ENCODE results near the gene RNU6-7.

RNU6-7 gene

DNA sequence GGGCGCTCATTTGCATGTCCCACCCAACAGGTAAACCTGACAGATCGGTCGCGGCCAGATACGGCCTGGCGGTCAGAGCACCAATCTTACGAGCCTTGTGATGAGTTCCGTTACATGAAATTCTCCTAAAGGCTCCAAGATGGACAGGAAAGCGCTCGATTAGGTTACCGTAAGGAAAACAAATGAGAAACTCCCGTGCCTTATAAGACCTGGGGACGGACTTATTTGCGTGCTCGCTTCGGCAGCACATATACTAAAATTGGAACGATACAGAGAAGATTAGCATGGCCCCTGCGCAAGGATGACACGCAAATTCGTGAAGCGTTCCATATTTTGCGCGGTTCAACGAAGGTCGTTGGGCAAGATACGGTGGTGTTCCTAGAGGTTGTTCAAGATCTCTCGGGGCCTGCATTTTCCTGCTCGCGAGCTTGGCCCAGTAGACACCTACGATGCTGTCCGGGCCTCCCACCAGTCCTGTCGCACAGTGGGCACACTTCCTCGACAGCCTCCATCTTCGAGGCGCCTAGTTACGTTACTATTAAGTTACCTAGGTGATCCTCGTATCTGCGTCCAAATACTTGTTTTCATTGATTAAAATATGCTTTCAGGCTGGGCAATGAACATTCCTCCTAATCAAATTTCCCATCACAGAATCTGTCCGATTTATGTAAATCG is at the start of gene RNU6-7:
Gene RNU6-7, plus strand, starts transcription at position 230 of the 675 bp plus-strand sequence.
- DNase-seq (ENCODE audit: low read depth), result peak; percentile 8

DNA sequence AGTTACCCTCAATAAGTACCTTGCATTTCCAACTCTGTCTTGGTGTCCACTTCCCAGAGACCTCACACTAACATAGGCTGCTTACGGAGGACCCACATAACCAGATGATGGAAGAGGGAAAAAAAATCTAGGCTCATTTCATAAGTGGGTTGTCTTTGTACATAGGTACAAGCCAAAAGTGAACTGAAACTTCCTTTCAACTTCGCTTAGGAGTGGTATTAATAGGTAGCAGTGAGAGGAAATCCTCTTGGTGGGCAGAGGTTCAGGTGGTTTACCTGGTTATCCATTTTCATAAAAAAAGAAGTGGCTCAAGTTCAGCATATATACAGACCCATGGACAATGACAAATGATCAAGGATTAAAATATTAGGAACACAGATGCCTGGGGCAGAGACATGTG is 35.8 kb upstream of the RNU6-7 start:
- no peak for DNase-seq (ENCODE audit: low read depth)

DNA sequence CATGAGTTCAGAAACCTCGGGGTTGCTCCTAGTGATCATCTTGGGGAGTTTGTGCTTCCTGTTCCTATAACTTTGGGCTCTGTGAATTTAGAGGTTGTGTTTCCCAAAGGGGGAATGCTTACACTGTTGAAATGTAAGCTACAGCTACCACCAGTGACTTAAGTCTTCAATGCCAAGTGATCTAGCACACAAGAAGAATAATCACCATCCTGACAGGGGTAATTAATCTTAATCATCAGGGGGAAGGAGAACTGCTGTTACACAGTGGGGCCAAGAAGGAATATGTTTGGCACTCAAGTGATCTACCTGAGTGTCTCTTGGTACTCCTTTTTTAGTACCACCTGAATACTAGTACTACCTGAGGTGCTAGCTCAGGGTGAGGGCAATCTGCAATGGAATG is 34.9 kb upstream of the RNU6-7 start:
- no peak for DNase-seq (ENCODE audit: low read depth)

DNA sequence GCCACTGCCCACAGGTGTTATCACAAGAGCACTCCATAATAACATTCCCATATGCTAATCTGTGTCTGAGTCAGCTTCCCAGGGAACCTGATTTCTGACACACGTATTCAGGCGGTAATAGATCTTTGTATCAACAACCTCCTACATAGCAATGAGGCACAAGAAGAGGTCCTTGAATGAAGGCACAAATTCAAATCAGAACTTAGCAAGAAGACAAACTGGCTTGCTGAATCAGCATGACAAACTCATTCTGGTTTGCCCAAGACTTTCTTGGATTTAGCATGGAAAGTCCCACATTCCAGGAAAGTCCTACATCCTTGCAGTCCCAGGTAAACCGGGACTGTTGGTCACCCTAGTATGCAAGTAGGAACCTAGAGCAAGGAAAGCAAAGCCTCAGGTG is 33.9 kb upstream of the RNU6-7 start:
- DNase-seq (ENCODE audit: low read depth), result no peak

DNA sequence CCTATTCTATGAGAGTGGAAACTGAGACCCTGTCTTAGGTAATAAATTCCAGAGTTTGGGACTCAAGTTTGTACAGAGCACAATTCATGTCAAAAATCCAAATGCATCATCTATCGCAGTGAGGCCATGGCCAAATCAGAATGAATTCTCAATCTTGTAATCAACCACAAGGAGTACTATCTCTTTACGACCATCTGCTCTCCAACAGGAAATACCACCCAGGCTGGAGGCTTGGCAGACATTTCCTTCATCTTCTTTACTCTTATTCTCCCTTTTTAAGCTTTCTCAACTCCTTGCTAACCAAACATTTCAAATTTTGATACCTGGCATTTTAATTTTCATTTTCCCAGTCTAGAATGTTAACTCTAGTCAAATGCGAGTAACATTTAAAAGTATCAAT is 32.7 kb upstream of the RNU6-7 start:
- DNase-seq (ENCODE audit: low read depth), result no peak

DNA sequence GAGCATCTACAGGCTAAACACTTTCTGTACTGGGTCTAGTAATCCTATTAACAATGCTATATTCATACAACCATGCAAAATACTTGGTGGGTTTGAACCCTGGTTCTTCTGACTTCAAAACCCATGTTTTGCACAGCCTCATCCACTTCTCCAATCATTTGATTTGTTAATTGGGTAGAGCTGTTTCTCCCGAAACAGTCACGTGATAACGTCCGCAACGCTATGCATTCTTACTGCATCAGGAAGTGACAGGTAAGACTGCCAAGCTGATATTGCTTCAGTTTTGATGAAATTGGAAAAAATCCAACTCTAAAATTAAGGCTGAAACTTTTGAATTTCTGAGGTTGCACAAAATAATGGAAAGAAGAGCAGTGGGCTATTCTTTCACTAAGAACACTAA is 30.4 kb upstream of the RNU6-7 start:
- DNase-seq (ENCODE audit: low read depth), result no peak

DNA sequence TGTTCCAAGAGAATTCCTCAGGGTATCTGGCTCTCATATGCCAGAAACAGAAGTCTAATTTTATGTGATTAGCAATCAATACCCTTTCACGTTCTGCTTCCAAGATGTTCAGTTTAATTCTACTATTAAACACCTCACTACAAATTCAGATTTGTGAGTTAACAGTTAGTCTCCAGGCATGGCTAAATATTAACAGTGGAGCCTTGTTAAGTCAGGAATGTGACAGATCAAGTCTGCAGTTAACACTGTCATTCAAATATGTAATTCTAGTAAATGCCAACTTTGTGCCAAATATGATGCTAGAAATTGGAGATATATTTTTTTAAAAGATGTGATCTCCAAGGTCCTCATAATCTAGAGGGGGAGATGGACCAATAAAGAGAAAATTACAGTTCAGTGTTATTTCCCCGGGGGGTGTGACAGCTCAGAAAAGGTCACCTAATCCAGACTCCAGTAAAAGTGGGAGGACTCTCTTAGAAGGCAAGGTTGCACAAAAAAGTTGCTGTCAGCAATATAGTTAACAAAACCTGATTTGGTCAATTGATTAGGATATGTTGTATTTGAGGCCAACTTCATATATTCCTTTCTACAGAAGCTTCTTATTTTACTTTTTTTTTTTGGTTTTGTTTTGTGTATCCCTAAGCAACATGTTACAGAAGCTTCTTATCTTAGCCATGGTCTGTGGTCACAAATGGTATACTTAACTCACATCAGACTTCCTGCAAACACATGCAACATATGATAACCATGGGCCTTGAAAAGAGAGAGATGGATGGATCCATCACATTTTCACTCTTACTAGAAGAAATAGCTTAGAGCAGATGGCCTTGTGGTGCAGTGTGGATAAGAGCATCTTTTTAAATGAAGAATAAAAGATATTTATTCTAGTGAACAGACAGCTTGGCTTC is 18.4 kb upstream of the RNU6-7 start:
- no peak for DNase-seq (ENCODE audit: low read depth)

DNA sequence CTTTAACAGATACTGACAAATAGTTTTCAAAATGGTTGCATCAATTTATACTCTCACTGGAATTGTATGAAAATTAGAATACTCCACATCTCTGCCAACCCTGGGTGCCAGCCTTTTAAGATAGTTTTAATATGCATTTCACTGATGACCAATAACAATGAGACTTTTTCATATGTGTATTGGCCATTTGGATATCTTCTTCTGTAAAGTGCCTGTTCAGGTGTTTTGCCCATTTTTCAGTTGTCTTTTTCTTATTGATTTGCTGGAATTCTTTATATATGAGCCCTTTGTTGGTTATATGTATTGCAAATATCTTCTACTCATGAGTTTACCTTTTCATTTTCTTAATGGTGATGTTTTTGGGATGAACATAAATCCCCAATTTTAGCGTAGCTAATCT is 16.7 kb upstream of the RNU6-7 start:
- DNase-seq (ENCODE audit: low read depth), result no peak

DNA sequence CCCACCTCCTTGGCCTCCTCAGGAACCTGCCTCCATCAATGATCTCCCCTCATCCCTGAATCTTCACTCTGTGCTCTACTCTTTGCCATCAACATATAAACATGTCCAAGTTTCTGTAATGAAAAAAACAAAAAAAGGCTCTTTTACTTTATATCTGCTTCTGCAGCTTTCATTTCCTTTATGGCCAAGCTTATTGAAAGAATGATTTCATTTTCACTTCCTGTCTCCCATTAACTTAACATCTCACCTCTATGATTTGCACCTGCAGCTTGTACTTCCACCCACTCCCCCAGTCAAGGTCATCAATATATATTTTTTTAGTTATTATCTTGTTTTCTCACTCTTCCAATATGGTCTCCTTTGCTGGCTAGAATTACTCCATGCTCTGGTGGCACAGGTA is 15.6 kb upstream of the RNU6-7 start:
- no peak for DNase-seq (ENCODE audit: low read depth)

DNA sequence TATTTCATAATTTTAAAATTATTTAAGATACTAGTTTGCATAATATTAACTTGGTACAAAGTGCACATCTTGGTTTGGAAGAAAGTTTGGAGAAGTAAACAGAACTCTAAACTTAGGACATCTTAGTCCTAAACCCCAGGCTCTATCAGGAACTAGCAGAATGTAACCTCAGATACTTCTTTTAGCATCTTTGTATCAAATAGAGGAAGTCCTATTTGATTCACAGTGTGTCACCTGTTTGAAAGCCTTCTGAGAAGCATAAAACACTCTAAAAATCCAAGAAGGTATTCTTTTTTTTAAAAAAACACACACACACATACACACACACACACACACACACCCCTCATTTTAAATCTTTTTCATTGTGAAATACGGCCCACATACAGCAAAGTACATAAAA is 12.0 kb upstream of the RNU6-7 start:
- DNase-seq (ENCODE audit: low read depth), result no peak

DNA sequence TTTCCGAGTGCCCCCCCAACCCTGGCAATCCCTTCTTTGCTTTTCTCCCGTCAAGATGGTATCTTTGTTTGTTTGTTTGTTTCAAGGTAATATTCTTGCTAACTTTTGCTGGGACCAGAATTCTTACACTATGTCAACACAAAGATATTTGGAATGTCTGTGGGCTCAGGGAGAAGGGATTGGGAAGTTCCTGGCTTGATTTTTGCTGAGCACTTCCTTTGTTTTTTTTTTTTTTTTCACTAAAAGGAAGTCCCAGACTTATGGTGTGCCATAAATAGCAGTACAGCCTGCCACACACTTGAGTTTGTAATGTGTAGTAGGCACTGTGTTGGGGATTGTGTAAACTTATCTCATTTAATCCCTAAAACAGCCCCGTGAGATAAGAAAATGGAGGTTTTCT is 11.2 kb upstream of the RNU6-7 start:
- no peak for DNase-seq (ENCODE audit: low read depth)

DNA sequence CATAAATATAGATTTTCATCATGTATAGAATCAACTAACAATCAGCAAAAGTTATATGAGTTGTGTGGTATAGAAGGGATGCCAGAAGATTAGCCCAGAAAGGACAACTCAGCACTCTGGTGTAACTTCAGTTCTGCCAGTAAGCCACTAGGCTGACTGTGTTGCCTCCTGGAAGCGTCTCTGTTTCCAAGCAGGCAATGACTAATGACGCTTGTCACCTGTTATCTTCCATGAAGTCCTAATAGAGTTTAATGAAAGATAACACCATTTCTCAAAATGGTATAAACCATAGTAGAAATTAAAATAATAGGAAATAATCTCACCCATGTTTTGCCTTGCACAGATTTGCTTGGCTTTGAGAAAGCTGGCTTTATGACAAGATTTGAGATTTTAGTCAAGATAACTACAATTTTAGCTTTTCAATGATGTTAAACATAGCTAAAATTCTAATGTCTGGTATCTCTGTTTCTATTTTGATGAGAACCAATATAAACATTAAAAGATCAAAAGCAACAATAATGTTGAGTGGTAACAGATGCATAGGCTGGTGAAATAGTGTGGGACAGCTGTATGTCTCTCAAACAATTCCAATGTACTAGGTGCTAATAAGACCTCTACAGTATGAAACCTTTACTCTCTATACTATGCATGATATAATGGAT is 9.0 kb upstream of the RNU6-7 start:
- DNase-seq (ENCODE audit: low read depth), result no peak

DNA sequence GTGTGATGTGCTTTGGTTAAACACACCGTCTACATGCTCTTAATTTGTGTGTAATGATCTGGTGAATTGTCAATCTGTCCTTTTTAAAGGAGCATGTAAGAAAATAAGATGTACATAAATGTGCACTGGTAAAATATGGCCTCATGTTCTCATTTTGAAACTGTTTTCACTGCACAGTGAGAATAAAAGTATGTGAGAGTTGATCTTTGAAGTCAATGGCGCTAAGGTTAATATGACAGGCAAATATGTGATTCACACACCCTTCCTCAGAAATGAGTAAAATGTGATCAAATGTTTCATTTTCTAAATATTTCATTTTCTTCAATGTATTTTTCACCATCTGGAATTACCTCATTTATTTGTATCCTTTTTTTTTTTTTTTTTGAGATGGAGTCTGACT is 8.3 kb upstream of the RNU6-7 start:
- no peak for DNase-seq (ENCODE audit: low read depth)

DNA sequence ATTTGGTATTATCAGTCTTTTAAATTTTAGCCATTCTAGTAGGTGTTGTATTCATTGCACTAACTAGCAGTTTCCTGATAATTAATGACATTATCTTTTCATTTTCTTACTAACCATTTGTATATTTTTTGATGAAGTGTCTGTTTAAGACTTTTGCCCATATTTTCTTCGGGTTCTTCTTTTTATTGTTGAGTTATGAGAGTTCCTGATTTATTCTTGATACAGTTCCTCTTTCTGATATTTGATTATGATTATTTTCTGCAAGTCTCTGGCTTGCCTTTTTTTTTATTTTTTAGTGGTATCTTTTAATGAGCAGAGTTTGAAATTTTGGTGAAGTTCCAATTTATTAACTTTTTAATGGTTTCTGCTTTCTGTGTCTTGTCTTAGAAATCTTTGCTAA is 6.2 kb upstream of the RNU6-7 start:
- DNase-seq (ENCODE audit: low read depth), result no peak

DNA sequence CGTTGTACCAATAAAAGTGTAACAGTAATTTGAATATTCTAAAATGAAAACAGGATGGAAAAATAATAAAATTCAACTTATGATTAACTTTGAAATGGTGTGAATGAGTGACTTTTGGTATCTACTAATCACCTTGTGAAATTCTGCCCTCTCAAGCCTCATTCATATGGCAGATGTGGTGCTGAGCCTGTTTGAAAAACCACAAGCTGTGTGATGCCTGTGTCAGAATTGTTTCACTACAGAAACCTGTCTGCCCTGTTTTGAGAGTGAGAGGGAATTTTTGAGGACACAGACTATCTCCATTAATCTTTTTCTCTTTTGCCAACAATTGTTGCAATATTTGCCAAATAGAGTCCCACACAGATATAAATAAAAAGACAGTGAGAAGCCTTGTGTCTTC is 3.9 kb upstream of the RNU6-7 start:
- DNase-seq (ENCODE audit: low read depth), result no peak

DNA sequence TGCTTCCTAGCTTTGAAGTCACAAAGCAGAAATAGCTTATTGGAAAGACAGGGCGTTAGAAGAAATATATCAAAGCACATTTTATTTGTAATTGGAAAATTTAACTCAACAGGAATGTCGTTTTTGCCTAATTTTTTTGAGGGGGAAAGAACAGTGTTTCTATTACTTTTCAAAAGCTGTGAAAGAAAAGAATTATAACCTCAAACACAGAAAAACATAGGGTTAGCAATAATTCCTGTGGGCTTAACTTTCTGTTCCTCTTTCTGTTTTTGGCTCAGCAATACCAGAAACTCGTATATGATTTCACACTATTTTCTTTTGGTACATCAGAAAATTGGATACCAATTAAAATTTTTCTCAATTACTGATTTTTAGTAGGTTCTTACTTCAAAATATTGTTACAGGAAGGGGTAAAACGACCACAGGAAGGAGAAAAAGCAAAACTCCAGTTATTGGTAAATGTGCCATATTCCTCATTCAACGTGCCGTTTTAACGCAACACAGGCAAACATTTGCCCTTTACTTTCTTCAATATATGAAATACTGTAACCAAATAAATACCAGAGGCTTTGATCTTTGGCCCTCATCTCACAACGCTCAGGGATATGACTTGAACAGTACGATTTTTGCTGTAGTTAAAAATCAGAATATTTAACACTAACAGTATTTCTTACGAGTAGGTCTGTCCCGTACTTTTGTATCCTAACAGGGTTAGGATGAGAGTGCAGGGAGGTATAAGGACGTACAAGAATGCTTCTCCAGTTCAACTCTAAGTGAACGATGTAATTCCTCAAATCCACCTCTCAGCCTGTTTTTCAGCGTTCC is 1.3 kb upstream of the RNU6-7 start:
- no peak for DNase-seq (ENCODE audit: low read depth)

DNA sequence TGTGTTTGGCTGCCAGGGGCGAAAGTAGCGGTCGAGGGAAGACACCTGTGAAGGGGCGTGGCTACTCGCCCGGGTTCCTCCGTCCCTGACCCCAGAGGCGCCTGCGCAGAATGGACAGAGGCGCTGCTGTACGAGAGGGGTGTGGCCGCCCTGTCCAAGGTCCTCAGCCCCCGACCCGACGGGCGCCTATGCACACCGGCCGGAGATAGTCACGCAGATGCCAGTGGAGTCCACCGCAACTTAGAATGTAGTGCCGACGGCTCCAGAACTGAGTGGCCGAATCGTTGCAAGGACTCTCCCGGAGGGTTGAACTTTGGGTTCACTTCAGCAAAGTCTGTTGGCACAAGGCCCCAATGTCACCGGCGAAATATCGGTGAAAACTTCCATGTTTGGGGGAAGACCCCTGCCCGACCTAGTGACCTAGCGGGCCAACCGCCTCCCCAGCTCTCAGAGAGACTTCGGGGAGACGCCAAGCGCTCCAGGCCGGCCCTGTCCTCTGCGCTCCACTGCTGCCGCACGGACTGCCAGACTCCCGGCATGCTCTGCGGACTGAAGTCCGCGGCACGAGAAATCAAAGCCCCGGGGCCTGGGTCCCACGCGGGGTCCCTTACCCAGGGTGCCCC is 541 bp upstream of the RNU6-7 start:
- peak; percentile 71 for DNase-seq (ENCODE audit: low read depth)

DNA sequence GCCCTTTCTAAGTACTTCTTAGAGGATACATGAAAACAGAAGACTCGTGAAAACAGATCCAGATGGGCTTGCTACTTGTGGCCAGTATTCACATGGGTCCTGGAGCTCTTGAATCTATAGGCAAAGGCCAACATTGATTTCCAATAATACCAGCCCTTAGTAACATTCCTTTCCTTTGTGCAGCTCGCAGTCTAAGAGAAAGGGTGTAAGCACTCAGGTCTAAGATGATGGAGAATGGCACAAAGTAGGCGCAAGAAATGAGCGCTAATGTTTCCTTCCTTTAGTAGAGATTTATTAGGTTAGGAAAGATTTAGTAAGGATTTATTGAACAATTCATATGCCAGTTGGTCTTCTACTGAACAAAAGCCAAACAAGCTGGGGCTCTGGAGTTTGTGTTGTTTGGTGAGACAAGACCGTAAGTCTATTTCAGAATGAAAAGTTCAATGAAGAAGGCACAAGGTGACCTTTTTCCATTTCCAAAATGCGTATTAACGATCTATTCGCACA is 699 bp downstream of the RNU6-7 start:
- DNase-seq (ENCODE audit: low read depth), result no peak

DNA sequence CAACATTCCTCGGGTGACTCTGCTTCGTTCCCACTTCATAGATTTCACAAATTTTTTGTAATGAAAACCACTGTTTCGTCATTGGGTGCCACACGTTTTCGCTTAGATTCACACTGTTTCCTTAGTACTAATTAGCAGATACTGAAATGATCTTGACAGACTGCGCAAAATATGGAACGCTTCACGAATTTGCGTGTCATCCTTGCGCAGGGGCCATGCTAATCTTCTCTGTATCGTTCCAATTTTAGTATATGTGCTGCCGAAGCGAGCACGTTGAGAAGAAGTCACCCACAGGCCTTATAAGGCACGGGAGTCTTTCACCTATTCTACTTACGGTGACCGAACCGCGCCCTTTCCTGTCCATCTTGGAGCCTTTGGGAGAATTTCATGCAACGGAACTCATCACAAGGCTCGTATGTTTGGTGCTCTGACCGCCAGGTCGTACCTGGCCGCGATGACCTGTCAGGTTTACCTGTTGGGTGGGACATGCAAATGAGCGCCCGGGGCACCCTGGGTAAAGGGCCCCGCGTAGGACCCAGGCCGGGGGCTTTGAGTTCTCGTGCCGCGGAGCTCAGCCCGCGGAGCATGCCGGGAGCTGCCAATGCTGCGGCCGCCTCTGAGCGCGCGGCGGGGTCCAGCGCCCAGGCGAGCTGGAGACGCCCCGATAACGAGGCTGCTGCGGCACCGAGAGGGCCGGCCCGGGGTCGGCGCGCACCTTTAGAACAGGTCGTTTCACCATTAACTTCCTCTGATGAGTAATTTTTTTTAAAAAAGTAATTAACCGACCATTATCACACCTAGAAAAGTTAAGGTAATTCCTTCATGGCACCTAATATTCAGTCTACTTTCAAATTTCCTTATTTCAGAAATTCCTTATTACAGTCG is 1.4 kb downstream of the RNU6-7 start, which contains the start of gene RNU6-8:
Gene RNU6-8, minus strand, starts transcription at position 272 of the 885 bp plus-strand sequence.
- DNase-seq (ENCODE audit: low read depth), result peak; percentile 75

DNA sequence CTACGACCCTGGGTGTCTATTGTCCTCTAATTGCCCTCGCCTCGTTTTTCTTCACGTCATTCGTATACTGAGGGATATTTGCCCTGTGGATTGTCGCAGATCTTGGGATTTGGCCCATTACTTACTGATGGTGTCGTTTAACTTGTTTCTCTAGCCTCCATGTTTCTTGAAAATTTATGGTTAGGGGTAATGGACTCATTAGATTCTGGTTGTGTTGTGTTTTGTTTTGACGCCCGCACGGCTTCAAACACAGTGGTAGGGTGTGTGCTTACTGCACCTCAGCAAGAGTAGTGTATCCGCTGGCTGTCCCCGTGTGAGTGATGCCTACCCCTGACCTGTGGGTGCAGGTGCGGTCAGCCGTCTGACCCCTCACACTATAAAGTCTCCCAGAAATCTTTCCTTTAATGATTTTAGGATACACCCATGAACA is 2.1 kb downstream of the RNU6-7 start:
- DNase-seq (ENCODE audit: low read depth), result no peak

Data from activated T-helper 9 cell treated with anti-CD3 and anti-CD28 coated beads, Interleukin-2, amount 50 U/mL, for 16 hours (primary cell).